ENCODE measurements around the gene HSD17B1. TPM values are rescaled to one million over a fixed set of nuclear protein-coding genes. Genes with fewer than 3 reads are reported as not detected.
A peak's percentile ranks its signal among the peaks of the same experiment; 100 is the strongest.

The HSD17B1 gene
- total and polyA plus RNA-seq, 2 of the 13 experiments (the other 11 are each of a cell fraction or from before 2014, with no cell fraction given) = 0.54 to 0.93 TPM

- no peak; the same call in none of the 2 replicates for TF ChIP-seq ZNF800 (CRISPR knock-in tag; IDR thresholded peaks at IDR 0.05)
- TF ChIP-seq, protein P1, sequence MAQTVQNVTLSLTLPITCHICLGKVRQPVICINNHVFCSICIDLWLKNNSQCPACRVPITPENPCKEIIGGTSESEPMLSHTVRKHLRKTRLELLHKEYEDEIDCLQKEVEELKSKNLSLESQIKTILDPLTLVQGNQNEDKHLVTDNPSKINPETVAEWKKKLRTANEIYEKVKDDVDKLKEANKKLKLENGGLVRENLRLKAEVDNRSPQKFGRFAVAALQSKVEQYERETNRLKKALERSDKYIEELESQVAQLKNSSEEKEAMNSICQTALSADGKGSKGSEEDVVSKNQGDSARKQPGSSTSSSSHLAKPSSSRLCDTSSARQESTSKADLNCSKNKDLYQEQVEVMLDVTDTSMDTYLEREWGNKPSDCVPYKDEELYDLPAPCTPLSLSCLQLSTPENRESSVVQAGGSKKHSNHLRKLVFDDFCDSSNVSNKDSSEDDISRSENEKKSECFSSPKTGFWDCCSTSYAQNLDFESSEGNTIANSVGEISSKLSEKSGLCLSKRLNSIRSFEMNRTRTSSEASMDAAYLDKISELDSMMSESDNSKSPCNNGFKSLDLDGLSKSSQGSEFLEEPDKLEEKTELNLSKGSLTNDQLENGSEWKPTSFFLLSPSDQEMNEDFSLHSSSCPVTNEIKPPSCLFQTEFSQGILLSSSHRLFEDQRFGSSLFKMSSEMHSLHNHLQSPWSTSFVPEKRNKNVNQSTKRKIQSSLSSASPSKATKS (CRISPR knock-in tag; IDR thresholded peaks at IDR 0.05) = no peak
- no peak; the same call in 1 of the 2 replicates for TF ChIP-seq SAFB2 (CRISPR knock-in tag; IDR thresholded peaks at IDR 0.05; ENCODE audit: borderline replicate concordance, low read depth)
- no peak for TF ChIP-seq ZNF432 (CRISPR knock-in tag; IDR thresholded peaks at IDR 0.05; ENCODE audit: borderline replicate concordance)
- peak; percentile 12; the same call in 1 of the 2 replicates for TF ChIP-seq ZNF383 (CRISPR knock-in tag; IDR thresholded peaks at IDR 0.05; ENCODE audit: borderline replicate concordance)
- TF ChIP-seq EHMT2 (IDR thresholded peaks at IDR 0.05; ENCODE audit: borderline replicate concordance, low read depth, low read length) = no peak
- TF ChIP-seq KAT2B (IDR thresholded peaks at IDR 0.05; ENCODE audit: borderline replicate concordance, low read depth, low read length) = no peak
- TF ChIP-seq SMAD3 (CRISPR knock-in tag; IDR thresholded peaks at IDR 0.05) = peak; percentile 96
- TF ChIP-seq TCF12 (IDR thresholded peaks at IDR 0.05) = no peak
- TF ChIP-seq TCF12 (CRISPR knock-in tag; IDR thresholded peaks at IDR 0.05) = no peak; the same call in 1 of the 2 replicates
- TF ChIP-seq THRA (CRISPR knock-in tag; IDR thresholded peaks at IDR 0.05; ENCODE audit: borderline replicate concordance) = peak; percentile 73; the same call in 1 of the 2 replicates
- peak; percentile 98 for TF ChIP-seq ZNF788 (CRISPR knock-in tag; IDR thresholded peaks at IDR 0.05; ENCODE audit: borderline replicate concordance)
- TF ChIP-seq FOXC1 (CRISPR knock-in tag; IDR thresholded peaks at IDR 0.05; ENCODE audit: borderline replicate concordance) = no peak; the same call in 1 of the 2 replicates
- no peak for TF ChIP-seq ZBTB7A (CRISPR knock-in tag; IDR thresholded peaks at IDR 0.05)
- no peak for TF ChIP-seq KIAA2018 (CRISPR knock-in tag; IDR thresholded peaks at IDR 0.05; ENCODE audit: borderline replicate concordance)
- TF ChIP-seq ZSCAN30 (CRISPR knock-in tag; IDR thresholded peaks at IDR 0.05) = no peak
Measured at GRCh38 chr17:42561897-42562387, 9.2 kb downstream of the HSD17B1 start, which contains the start of gene COASY (continued).
